Left lung (tissue), 10 donors: ENCODE measurements around the gene ANKRD9. TPM values are rescaled to one million over a fixed set of nuclear protein-coding genes. Genes with fewer than 3 reads are reported as not detected.

Source experiments
- ATAC-seq: fragments of 200-7000 bp; cut with Tn5 transposase; one replicate; pipeline ENCODE4 v1.9.1; 2020; ENCODE audit warnings: moderate library complexity
- DNase-seq, 4 donors: peaks; one replicate each; pipeline ENCODE4 v3.0.0-alpha.2; 2013 to 2020
- H3K27ac ChIP-seq, 2 donors: fragments of 200-600 bp; sonication (generic) in 1 of 2; one replicate each; pipeline versions ENCODE4 v1.5.0 to v1.8.0; 2020 to 2021
- H3K27me3 ChIP-seq, 2 donors: fragments of 200-600 bp; sonication (generic) in 1 of 2; one replicate each; pipeline versions ENCODE4 v1.5.0 to v1.8.0; 2020 to 2021
- H3K36me3 ChIP-seq, 2 donors: fragments of 200-600 bp; sonication (generic) in 1 of 2; one replicate each; pipeline versions ENCODE4 v1.5.0 to v1.8.0; 2020 to 2021
- H3K4me1 ChIP-seq, 2 donors: fragments of 200-600 bp; one replicate each; pipeline ENCODE4 v1.8.0; 2021
- H3K4me3 ChIP-seq, 2 donors: fragments of 200-600 bp; sonication (generic) in 1 of 2; one replicate each; pipeline versions ENCODE4 v1.5.0 to v1.8.0; 2020 to 2021; ENCODE audit warnings: mild to moderate bottlenecking in 1 of 2
- H3K9me3 ChIP-seq, 2 donors: fragments of 200-600 bp; sonication (generic) in 1 of 2; one replicate each; pipeline versions ENCODE4 v1.5.0 to v1.8.0; 2020 to 2021
- intact Hi-C, 2 donors: fragments of 100-400 bp; cut with DNase I; formaldehyde crosslinking; loops; one replicate each; pipeline versions ENCODE4 v1.11.2 to v1.14.2; 2022
- polyA plus RNA-seq, 6 donors: library from polyadenylated mRNA; unstranded; fragments of 120-200 nt; gene quantifications; one replicate each; pipeline ENCODE4 v1.2.1, GENCODE V29; 2013; ENCODE audit not compliant: insufficient read length in 6 of 6
- total RNA-seq, 2 donors: library from RNA; stranded (reverse); fragmentation: NEBNext Ultra II Directional; extraction: Animal tissue kit (Norgen Biotek cat#: 25700); gene quantifications; one replicate each; pipeline ENCODE4 v1.2.1, GENCODE V29; 2021
- TF ChIP-seq, protein P1 (sequence below), 2 donors: fragments of 200-600 bp; sonication (generic) in 1 of 2; IDR thresholded peaks; one replicate each; pipeline versions ENCODE4 v1.5.0 to v1.8.0; 2021; ENCODE audit warnings: antibody characterized with exemption in 2 of 2
- donor health status: DM: no; HTN: yes; CAD: no.
- donor health status: DM: no; HTN: no; CAD: no.

Gene ANKRD9
- total and polyA plus RNA-seq, 8 donors: 3.4 to 32.3 (median 4.8) TPM

DNA sequence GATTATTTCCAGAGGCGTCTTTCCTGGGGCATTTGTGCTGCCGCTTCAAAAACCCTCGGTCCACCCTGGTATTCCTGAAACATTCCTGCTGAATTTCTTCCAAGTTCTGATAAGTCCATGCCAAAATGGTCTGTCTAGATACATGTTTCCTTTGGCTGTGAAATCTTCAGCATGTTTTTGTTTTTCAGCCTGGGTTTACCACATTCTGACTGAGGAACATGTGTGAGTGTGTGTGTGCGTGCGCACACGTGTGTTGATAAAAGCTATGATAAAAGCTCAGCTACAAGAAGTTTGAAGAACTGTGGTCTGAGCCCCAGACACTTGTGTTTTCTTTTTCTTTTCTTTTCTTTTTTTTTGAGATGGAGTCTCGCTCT is 22.4 kb downstream of the ANKRD9 start:
- Histone ChIP-seq H3K4me1 (no peaks in the 10 kb centered on the region), H3K27me3 (no peaks in the 10 kb centered on the region), H3K27ac (no peak overlapping the region), H3K9me3 (no peaks in the 10 kb centered on the region), H3K4me3 (no peak overlapping the region), H3K36me3 (peaks cover 0 to 2% of the 10 kb centered on the region in 2 donors)
- intact Hi-C loops: no loop called here
- DNase-seq (peak in 1 of 4 donors; percentile 53), ATAC-seq (no peak)
- TF ChIP-seq, protein P1, sequence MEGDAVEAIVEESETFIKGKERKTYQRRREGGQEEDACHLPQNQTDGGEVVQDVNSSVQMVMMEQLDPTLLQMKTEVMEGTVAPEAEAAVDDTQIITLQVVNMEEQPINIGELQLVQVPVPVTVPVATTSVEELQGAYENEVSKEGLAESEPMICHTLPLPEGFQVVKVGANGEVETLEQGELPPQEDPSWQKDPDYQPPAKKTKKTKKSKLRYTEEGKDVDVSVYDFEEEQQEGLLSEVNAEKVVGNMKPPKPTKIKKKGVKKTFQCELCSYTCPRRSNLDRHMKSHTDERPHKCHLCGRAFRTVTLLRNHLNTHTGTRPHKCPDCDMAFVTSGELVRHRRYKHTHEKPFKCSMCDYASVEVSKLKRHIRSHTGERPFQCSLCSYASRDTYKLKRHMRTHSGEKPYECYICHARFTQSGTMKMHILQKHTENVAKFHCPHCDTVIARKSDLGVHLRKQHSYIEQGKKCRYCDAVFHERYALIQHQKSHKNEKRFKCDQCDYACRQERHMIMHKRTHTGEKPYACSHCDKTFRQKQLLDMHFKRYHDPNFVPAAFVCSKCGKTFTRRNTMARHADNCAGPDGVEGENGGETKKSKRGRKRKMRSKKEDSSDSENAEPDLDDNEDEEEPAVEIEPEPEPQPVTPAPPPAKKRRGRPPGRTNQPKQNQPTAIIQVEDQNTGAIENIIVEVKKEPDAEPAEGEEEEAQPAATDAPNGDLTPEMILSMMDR (IDR thresholded peaks at IDR 0.05): no peak

DNA sequence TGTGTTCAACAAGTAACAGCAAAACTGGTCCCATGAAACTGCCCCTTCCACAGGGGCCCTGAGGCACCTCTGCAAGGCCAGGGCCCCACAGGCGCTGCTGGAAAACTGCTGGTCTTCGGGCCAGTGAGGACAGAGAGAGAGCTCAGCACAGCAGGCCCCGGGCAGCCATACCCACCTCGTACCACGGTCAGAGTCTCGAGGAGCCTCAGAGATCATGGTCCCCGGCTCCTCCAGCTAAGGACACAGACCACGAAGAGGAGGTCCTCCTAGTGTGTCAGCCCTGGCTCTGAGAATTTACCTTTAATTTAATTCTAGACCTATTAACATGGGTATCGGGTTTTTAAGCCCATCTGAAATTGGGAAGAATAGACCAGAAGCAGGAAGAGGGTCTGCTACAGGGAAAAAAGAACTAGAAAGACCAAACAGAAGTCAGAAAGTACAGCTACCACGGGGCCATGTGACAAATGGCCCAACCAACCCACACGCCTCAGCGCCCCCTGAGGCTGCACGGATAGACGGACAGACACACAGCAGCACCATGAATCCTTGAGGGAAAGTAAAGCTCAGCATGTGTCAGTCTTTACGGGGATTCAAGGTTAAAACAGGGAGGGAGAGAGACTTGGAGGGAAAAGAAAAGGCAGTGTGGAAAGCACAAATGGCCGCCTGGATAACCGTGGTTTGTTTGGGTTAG is 22.9 kb downstream of the ANKRD9 start:
- H3K27me3 ChIP-seq: no peaks in the 10 kb centered on the region
- DNase-seq: no peak
- peaks cover 0 to 7% of the 10 kb centered on the region in 2 donors for H3K36me3 ChIP-seq
- no peak overlapping the region for H3K4me3 ChIP-seq
- H3K27ac ChIP-seq: no peak overlapping the region
- no peaks in the 10 kb centered on the region for H3K4me1 ChIP-seq
- H3K9me3 ChIP-seq: no peaks in the 10 kb centered on the region
- intact Hi-C loops: no loop called here
- ATAC-seq: peak; percentile 30
- TF ChIP-seq, protein P1 (IDR thresholded peaks at IDR 0.05): no peak

DNA sequence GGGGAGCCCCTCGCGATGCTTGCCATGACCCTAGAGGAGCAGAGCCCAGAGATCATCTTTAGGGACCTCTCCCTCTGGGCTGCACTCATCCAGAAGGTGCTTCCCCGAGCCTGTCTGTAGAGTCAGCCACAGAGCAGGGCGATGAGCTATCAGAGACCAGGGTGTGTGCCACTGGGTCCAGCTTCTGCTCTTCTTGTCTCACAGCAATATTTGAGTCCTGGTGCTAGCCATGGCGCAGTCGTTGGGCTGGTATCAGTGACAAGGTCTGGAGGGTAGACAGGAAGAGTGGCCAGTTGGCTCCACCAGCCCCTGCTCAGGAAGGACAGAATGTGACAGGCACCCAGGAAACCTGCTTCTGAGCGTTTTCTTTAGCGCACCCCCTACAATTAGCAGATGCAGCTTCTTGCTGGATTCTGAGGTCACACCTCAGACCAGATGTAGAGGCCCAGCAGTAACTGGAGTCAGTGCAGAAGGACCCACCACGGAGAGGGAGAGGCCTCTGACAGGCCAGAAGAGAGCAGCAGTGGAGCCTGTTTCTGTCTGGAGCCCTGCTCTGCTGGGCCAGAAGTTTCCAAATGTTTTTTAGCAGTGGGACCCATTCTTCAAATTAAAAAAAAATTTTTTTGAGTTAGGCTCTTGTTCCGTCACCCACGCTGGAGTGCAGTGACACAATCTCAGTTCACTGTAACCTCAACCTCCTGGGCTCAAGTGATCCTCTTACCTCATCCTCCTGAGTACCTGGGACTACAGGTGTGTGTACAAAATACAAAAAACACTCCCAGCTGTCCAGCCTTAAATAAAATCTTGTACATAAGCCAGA is 23.7 kb downstream of the ANKRD9 start:
- Histone ChIP-seq H3K9me3 (no peaks in the 10 kb centered on the region), H3K36me3 (peaks cover 0 to 7% of the 10 kb centered on the region in 2 donors), H3K4me1 (no peaks in the 10 kb centered on the region), H3K27me3 (no peaks in the 10 kb centered on the region), H3K4me3 (no peak overlapping the region), H3K27ac (no peak overlapping the region)
- DNase-seq: no peak
- intact Hi-C loops: no loop called here
- TF ChIP-seq, protein P1 (IDR thresholded peaks at IDR 0.05): no peak
- peak; percentile 73 for ATAC-seq

DNA sequence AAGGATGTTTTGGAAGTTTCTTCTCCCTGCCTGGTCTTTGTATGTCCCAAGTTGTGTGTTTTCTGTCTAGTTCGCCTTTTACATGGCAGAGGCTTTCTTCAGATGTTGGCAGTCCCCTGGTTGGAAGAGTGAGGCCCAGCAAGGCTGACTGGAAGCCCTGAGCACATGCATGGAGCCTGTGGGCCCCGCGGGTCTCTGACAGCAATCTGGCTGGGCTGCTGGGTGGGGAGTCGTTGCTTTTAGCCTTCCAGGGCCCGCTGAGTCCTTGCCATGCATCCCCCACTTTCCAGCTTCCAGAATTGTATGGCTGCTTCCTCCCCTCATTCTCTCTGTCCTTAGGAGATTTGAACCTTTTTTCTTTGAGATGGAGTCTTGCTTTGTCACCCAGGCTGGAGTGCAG is 25.3 kb downstream of the ANKRD9 start:
- Histone ChIP-seq H3K4me3 (no peak overlapping the region), H3K4me1 (peaks cover 0 to 9% of the 10 kb centered on the region in 2 donors), H3K36me3 (peaks cover 0 to 7% of the 10 kb centered on the region in 2 donors), H3K9me3 (no peaks in the 10 kb centered on the region), H3K27ac (no peak overlapping the region), H3K27me3 (no peaks in the 10 kb centered on the region)
- ATAC-seq: no peak
- TF ChIP-seq, protein P1 (IDR thresholded peaks at IDR 0.05): no peak
- DNase-seq: peak in 1 of 4 donors; percentile 31
- intact Hi-C loops: no loop called here

DNA sequence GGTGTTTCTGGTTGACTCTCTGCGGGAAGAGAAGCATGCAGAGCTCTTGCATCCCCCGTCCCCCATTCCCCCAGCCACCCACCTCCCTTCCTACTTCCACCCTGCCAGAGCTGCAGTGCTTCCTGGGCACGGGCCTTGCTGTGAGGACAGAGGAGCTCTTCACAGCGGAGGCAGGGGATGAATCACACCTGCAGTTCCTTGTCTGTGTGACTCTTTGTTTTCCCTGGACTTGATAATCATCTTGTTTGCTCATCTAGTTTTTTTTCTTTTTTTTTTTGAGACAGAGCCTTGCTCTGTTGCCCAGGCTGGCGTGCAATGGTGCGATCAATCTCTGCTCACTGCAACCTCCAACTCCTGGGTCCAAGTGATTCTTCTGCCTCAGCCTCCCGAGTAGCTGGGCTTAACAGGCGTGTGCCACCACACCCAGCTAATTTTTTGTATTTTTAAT is 27.8 kb downstream of the ANKRD9 start:
- intact Hi-C loops: no loop called here
- TF ChIP-seq, protein P1 (IDR thresholded peaks at IDR 0.05): no peak
- H3K27ac ChIP-seq: no peak overlapping the region
- peaks cover 0 to 9% of the 10 kb centered on the region in 2 donors for H3K4me1 ChIP-seq
- H3K4me3 ChIP-seq: no peak overlapping the region
- peaks cover 0 to 7% of the 10 kb centered on the region in 2 donors for H3K36me3 ChIP-seq
- H3K9me3 ChIP-seq: no peaks in the 10 kb centered on the region
- DNase-seq (peak in 1 of 4 donors; percentile 24), ATAC-seq (no peak)
- no peaks in the 10 kb centered on the region for H3K27me3 ChIP-seq
